ENCODE data around the gene IGF2.

IGF2 gene

DNA sequence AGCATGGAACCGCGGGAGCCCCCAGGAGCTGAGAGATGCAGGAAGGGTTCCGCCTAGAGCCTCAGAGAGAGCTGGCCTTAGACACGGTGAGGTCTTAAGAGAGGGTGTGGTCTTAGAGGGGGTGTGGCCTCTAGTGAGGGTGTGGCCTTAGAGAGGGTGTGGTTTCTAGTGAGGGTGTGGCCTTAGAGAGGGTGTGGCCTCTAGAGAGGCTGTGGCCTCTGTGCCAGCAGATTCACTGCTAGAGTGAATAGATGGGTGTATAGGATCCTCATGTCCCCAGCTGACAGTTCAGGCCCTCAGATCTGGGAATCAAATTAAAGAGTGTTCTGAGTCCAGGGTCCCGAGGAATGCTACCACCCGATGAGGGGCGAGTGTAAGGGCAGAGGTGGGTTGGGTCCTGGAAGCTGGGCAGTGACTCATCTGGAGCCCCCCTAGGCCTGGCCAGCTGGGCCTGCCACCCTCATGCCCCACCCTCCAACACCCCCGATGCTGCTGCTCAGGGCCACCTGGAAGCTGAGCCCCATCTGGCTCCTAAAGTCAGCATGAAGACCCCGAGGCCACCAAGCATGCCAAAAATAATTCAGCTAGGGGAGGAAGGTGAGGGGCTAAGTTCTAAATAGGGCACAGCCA lies 49.5 kb downstream of the IGF2 start:
- Mint-ChIP-seq H3K4me1 (no peaks in the 10 kb centered on the region), H3K27ac (no peak overlapping the region), H3K36me3 (peaks cover 3% of the 10 kb centered on the region), H3K9me3 (peaks cover 4% of the 10 kb centered on the region), H3K27me3 (peaks cover 23% of the 10 kb centered on the region), H3K4me3 (no peak overlapping the region)
- peak; percentile 65 for ATAC-seq (ENCODE audit: low read depth)
- DNase-seq (ENCODE audit: low spot score in 2 of 2): no peak

DNA sequence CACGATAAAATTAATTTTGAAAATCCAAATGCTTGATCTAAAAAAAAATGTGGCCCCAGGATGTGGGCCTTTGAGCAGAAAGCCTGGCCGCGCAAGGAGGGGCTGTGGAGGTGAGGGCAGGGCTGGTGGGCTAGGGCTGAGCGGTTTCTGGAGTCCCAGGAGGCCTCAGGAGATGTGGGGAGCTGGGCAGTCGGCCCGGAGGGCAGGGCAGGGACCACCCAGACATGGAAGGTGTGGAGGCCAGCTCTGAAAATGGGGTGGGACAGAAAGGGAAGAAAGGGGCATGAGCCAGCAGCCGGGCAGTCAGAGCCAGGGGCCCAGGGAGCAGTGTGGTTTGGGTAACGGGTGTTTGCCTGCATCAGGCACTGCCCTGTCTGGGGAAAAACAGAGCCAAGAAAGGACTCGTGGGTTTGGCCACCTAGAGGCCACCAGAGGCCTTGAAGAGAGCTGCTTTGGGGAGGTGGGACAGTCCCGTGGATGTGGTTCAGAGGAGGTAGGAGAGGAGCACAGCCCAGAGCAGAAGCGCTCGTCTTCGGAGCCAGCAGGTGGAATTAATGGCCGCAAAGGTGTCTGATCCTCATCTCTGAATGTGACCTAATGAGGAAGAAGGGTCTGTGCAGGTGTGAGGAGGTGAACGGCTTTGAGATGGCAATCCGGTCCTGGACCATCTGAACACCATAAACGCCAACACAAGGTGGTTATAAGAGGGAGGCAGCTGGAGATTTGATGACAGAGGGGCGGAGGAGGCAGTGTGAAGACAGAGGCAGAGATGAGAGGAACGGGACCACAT lies 50.2 kb downstream of the IGF2 start:
- Mint-ChIP-seq H3K4me1 (no peaks in the 10 kb centered on the region), H3K27me3 (peaks cover 29% of the 10 kb centered on the region), H3K27ac (no peak overlapping the region), H3K36me3 (peaks cover 3% of the 10 kb centered on the region), H3K4me3 (no peak overlapping the region), H3K9me3 (peaks cover 10% of the 10 kb centered on the region)
- ATAC-seq (ENCODE audit: low read depth) (no peak), DNase-seq (ENCODE audit: low spot score in 2 of 2) (no peak)

DNA sequence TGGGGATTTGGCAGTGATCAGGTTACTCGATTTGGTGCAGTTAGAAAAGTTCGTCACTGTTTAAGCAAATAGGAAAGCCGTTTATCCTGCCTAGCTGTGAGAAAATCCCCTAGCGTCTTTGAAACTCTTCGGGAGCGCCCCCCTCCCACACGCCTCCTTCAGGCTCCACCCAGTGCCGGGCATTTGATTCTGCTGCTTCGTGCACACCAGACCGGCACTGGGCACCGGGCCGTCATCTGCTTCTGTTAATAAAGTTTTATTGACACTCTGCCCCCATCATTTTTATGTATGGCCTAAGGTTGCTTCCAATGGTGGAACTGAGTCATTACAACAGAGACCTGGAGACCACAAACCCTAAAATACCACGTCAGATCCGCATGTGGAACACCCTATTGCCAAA lies 50.9 kb downstream of the IGF2 start:
- DNase-seq (ENCODE audit: low spot score in 2 of 2) (no peak), ATAC-seq (ENCODE audit: low read depth) (no peak)
- H3K4me1 Mint-ChIP-seq: no peaks in the 10 kb centered on the region
- peaks cover 24% of the 10 kb centered on the region for H3K27me3 Mint-ChIP-seq
- no peak overlapping the region for H3K4me3 Mint-ChIP-seq
- H3K9me3 Mint-ChIP-seq: peaks cover 12% of the 10 kb centered on the region
- peaks cover 3% of the 10 kb centered on the region for H3K36me3 Mint-ChIP-seq
- H3K27ac Mint-ChIP-seq: no peak overlapping the region

DNA sequence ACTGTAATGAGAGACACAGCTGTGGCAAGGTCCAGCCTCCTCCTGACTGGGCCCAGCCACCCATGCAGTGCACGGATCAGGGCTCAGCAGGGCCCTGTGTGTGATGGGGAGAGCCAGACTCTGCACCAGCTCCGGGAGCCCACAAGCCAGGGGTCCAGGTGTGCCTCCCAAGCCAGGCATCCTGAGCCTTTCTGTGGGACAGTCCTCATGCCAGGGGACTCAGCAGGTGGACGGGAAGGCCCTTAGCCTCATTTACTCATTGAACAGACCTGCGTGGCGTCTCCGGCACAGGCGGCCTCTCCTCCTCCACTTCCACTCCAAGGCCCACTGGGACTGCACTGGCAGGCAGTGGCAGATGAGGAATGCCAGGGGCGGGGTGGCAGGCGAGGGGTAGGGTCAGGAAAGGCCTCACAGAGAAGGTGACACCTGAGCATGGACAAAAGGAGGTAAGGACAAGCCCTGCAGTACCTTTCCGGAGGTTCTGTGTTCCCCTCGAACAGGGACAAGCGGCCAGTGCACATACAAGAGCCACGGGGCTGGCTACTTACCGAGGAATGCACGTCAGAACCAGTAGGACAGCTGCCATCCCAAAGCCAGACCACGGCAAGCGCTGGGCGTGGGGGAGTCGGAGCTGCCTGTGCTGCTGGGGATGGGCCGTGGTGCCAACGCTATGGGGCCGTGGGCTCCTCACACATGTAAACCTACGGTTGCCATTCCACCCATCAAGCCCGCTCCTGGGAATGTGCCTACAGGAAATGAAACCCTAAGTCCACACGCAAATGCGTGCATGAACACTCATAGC lies 52.7 kb downstream of the IGF2 start:
- no peaks in the 10 kb centered on the region for H3K4me1 Mint-ChIP-seq

DNA sequence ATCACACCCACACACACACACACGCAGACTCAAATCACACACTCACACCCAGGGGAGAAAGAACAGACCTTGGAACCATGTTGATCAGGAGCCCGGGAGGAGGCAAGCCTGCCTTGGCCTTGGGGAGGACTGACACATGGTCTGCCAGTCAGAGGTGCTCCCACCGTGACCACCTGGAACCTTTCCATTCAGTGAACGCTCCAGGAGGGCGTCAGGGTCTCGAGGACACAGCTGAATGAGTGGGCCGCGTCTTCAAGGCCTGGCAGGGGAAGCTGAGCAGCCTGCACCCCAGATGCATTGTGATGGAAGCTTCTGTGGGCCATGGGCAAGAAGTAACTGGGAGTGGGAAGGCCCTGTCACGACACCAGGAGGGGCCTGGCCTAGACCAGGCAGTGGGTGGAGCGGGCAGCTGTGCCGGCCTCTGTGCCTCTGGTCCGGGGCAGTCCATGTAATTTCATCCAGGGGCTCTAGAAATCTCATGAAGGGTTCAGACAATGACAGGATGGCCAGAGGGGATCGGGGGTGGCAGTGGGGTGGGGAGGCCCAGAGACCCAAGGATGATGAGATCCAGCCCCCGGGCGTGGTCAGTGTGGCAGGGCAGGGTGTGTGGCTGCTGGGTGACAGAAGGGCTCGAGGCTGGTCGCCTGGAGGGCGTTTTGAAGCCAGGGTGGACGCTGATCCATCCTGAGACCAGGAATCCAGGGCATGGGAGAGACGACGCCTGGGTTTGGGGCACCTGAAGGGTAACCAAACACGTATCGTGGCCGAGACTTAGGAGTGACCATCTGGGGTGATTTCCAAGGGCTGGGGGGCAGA lies 53.7 kb downstream of the IGF2 start:
- H3K4me1 Mint-ChIP-seq: no peaks in the 10 kb centered on the region
- peaks cover 3% of the 10 kb centered on the region for H3K36me3 Mint-ChIP-seq
- ATAC-seq (ENCODE audit: low read depth) (no peak), DNase-seq (ENCODE audit: low spot score in 2 of 2) (no peak)
- H3K27me3 Mint-ChIP-seq: peaks cover 18% of the 10 kb centered on the region
- peaks cover 12% of the 10 kb centered on the region for H3K9me3 Mint-ChIP-seq
- no peak overlapping the region for H3K4me3 Mint-ChIP-seq
- H3K27ac Mint-ChIP-seq: no peak overlapping the region

More for the DNA sequence above, 52.7 kb downstream of the IGF2 start:
- Mint-ChIP-seq H3K9me3 (peaks cover 12% of the 10 kb centered on the region), H3K36me3 (peaks cover 3% of the 10 kb centered on the region), H3K4me3 (no peak overlapping the region), H3K27me3 (peaks cover 18% of the 10 kb centered on the region), H3K27ac (no peak overlapping the region)
- DNase-seq (ENCODE audit: low spot score in 2 of 2) (no peak), ATAC-seq (ENCODE audit: low read depth) (no peak)

DNA sequence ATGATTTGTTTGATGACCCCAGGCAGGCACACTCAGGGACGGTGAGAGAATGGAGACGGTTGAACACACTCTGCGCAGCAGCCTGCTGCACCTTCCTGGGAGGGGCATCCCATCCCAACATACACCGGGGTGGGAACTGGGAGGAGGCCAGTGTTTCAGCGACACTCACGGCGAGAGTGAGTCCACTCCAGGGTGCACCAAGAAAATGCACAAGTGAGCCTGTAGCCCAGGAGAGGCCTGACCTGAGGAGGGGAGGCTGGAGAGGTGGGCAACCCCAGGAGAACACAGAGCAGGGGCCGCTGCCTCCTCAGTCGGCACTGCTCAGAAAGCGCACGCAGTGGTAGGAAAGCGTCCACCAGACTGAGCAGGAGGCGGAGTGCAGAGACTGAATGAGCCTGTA lies 54.5 kb downstream of the IGF2 start:
- Mint-ChIP-seq H3K9me3 (peaks cover 12% of the 10 kb centered on the region), H3K4me3 (no peak overlapping the region), H3K36me3 (peaks cover 3% of the 10 kb centered on the region), H3K27ac (no peak overlapping the region), H3K4me1 (no peaks in the 10 kb centered on the region), H3K27me3 (peaks cover 18% of the 10 kb centered on the region)
- ATAC-seq (ENCODE audit: low read depth): no peak
- no peak for DNase-seq (ENCODE audit: low spot score in 2 of 2)
